ENCODE data around the gene CELSR1.

CELSR1 gene

GRCh38 chr22:46353483-46354105, 183.8 kb downstream of the CELSR1 start:
- Mint-ChIP-seq H3K36me3 (ENCODE audit: low read depth) (peaks cover 43% of the 10 kb centered on the region), H3K9me3 (no peaks in the 10 kb centered on the region), H3K27me3 (ENCODE audit: low read depth) (no peaks in the 10 kb centered on the region), H3K4me3 (no peak overlapping the region), H3K27ac (no peak overlapping the region), H3K4me1 (peaks cover 4% of the 10 kb centered on the region)
- TF ChIP-seq CTCF (IDR thresholded peaks at IDR 0.05; ENCODE audit: unreplicated experiment in 3 of 3), result no peak

- H3K9me3 Mint-ChIP-seq, result no peaks in the 10 kb centered on the region
- H3K4me3 Mint-ChIP-seq, result no peak overlapping the region
- no peak overlapping the region for H3K27ac Mint-ChIP-seq
- H3K4me1 Mint-ChIP-seq, result peaks cover 4% of the 10 kb centered on the region
- H3K36me3 Mint-ChIP-seq (ENCODE audit: low read depth), result peaks cover 51% of the 10 kb centered on the region
- TF ChIP-seq CTCF (IDR thresholded peaks at IDR 0.05; ENCODE audit: unreplicated experiment in 3 of 3), result no peak
- no peaks in the 10 kb centered on the region for H3K27me3 Mint-ChIP-seq (ENCODE audit: low read depth)
Observed at GRCh38 chr22:46352691-46353386, 184.6 kb downstream of the CELSR1 start.

- no peaks in the 10 kb centered on the region for H3K27me3 Mint-ChIP-seq (ENCODE audit: low read depth)
- H3K36me3 Mint-ChIP-seq (ENCODE audit: low read depth), result peaks cover 53% of the 10 kb centered on the region
- peaks cover 4% of the 10 kb centered on the region for H3K4me1 Mint-ChIP-seq
- H3K4me3 Mint-ChIP-seq, result no peak overlapping the region
- H3K9me3 Mint-ChIP-seq, result no peaks in the 10 kb centered on the region
- H3K27ac Mint-ChIP-seq, result no peak overlapping the region
- TF ChIP-seq CTCF (IDR thresholded peaks at IDR 0.05; ENCODE audit: unreplicated experiment in 3 of 3), result no peak
Observed at GRCh38 chr22:46352276-46352675, 185.1 kb downstream of the CELSR1 start.

DNA sequence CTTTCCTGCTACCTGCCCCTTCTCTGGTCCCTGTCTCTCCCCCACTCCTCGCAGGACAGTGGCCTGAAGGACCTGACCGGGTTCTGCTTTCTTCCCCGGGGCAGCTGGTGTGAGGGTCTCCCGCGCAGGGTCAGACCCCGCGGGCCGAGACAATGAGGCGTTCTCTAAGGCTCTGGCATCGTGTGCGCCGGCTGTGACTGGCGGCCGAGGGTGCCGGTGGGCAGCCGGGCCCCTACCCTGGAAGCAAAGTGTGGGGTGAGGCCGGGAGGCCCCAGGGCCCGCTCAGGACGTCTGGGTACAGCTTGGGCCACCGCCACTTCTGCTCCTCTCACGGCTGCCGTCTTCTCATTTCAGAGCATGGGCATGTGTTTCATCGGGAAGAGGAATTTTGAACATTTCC, 185.7 kb downstream of the CELSR1 start:
- peaks cover 56% of the 10 kb centered on the region for H3K36me3 Mint-ChIP-seq (ENCODE audit: low read depth)
- no peaks in the 10 kb centered on the region for H3K27me3 Mint-ChIP-seq (ENCODE audit: low read depth)
- TF ChIP-seq CTCF (IDR thresholded peaks at IDR 0.05; ENCODE audit: unreplicated experiment in 3 of 3), result no peak
- peaks cover 4% of the 10 kb centered on the region for H3K4me1 Mint-ChIP-seq
- H3K9me3 Mint-ChIP-seq, result no peaks in the 10 kb centered on the region
- no peak overlapping the region for H3K27ac Mint-ChIP-seq
- H3K4me3 Mint-ChIP-seq, result no peak overlapping the region

DNA sequence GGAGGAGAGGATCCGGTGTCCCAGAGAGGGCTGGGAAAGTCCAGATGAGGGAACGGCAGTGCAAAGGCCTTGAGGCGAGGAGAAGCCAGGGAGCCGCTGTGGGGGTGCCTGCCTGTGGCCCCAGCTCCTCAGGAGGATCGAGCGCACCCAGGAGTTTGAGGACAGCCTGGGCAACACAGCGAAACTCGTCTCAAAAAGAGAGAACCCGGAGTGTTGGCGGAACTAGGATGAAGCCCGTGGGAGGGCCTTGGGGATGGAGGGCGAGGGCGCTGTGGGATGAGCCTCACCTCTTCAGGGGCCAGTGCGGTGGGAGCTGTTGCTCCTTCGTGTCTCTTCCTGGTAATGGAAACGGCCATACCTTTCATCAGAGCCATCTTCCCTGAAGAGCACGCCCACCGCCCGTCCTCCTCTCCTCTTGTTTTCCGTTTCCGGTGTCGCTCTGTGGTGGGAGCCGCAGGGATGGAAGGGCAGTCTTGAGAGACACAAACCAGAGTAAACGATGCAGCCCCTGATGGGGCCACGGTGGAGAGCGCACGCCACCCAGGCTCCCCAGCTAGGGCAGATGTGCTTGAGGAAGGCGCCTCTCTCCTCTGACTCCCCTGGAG, 186.2 kb downstream of the CELSR1 start:
- no peaks in the 10 kb centered on the region for H3K9me3 Mint-ChIP-seq
- H3K4me3 Mint-ChIP-seq, result no peak overlapping the region
- no peak for TF ChIP-seq CTCF (IDR thresholded peaks at IDR 0.05; ENCODE audit: unreplicated experiment in 3 of 3)

More for the DNA sequence above, 186.2 kb downstream of the CELSR1 start:
- H3K27me3 Mint-ChIP-seq (ENCODE audit: low read depth), result no peaks in the 10 kb centered on the region
- H3K27ac Mint-ChIP-seq, result no peak overlapping the region
- H3K36me3 Mint-ChIP-seq (ENCODE audit: low read depth), result peaks cover 62% of the 10 kb centered on the region
- peaks cover 4% of the 10 kb centered on the region for H3K4me1 Mint-ChIP-seq
